ENCODE results near the gene APOBEC3F.
A peak's percentile ranks its signal among the peaks of the same experiment; 100 is the strongest.

Gene APOBEC3F

DNA sequence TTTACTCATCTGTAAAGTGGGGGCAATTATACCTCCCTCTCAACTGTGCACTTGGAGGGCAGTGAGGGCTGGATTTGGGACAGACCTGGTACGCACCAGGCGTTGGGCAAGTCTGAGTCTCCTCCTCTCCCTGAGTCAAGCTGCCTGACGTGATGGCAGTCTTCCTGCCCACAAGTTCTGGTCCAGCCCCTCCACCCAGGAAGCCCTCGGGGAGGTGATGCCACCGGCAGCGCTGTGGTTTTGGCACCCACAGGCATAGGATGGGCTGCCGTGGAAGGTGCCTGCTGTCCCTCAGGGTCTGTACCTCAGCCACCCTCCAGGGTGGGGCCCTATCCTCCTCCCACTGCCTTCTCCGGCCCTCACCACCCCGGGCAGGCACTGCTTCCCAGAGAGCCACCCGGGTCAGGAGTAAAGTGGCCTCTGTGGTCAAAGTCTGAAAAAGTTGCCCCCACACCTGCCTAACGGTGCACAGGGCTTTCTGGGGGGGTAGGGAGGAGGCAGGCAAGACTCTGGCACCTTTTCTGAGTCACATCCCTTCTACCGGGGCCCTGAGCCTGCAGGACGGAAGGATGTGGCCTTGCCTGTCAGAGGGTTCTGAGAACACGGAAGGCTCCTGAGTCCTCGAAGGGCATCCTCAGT lies 49.9 kb downstream of the APOBEC3F start:
- FAIRE-seq = no peak
- DNase-seq (ENCODE audit: low spot score) = peak; percentile 33

DNA sequence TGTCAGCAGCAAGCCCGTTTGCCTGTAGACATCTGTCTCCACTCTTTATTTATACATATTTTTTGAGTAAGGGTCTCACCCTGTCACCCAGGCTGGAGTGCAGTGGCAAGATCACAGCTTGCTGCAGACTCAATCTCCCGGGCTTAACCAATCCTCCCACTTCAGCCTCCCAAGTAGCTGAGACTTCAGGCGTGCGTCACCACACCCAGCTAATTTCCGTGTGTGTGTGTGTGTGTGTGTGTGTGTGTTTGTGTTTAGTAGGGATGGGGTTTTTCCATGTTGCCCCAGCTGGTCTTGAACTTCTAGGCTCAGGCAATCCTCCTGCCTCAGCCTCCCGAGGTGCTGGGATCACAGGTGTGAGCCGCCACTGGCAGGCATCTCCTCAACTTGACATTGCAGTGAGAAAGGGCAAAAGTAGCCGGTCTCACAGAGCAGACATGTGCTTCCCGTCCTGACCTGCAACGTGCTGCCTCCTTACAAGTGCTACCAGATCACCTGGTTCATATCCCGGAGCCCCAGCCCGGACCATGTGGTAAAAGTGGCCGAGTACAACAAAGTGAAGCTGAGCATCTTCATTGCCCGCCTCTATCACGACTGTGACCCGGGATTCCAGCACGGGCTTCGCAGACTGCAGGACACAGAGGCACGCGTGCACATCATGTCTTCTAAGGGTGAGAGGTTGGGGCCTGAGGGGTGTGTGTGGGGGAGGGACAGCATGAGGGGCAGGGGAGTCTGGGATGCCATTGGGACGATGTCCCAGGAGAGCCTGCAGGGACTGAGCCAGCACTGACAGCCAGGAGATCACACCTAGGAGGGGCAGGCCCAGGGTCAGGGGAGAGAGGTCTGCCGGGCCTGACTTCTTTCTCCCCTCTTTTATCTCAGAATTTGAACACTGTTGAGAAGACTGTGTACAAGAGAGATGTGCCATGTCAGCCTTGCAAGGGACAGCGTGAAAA lies 50.7 kb downstream of the APOBEC3F start:
- no peak for FAIRE-seq
- no peak for DNase-seq (ENCODE audit: low spot score)

GRCh38 chr22:39092111-39092862 lies 51.6 kb downstream of the APOBEC3F start:
- DNase-seq (ENCODE audit: low spot score) (no peak), FAIRE-seq (no peak)

GRCh38 chr22:39094717-39095389 lies 54.2 kb downstream of the APOBEC3F start:
- FAIRE-seq = no peak
- DNase-seq (ENCODE audit: low spot score) = no peak

- FAIRE-seq = no peak
- no peak for DNase-seq (ENCODE audit: low spot score)
Measured at GRCh38 chr22:39095971-39096370, 55.3 kb downstream of the APOBEC3F start.

DNA sequence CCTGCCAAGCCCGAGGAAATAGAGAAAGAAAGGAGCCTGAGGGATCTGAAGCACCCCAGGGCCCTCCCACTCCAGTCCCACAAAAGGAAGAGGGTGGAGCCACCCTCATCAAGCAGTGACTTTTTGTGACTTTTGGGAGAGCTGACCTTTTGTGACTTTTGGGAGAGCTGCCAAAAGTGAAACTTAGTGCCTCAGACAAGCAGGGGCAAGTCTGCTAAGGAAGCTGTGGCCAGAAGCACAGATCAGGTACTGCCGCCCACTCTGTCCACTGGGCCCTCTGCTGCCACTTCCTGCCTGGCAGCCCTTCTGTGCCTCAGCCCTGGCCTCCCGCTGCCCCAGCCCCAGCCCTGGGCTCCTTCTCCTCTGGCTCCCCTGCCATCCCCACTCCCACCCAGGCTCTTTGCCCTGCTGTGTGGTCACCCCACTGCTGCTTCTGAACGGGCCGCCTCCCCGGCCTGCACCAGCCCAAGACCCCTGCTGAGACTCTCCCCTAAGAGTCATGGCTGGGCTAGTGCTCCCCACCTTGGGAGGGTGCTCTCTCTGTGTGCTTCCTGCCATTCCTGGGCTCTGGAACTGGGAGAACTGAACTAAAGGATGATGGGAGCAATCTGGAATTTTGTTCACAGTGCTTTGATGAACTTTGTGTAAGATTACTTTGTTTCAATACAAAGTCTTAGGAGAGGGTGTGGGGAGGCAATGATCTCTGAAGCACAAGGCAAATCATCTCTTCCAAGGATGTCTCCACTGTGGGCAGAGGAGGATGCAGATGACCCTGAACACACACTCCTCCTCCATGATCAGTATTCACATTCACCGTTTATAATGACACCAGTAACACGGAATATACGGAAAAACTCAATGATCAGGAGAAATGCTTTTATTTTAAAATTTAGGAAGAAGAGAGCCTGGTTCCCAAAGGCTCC lies 56.7 kb downstream of the APOBEC3F start, which contains the start of gene APOBEC3H:
TSS of gene APOBEC3H (plus strand) at position 147 of the 923 bp plus-strand sequence. CDS start 3,035 bp downstream, outside the sequence.
- no peak for DNase-seq (ENCODE audit: low spot score)
- FAIRE-seq = no peak

DNA sequence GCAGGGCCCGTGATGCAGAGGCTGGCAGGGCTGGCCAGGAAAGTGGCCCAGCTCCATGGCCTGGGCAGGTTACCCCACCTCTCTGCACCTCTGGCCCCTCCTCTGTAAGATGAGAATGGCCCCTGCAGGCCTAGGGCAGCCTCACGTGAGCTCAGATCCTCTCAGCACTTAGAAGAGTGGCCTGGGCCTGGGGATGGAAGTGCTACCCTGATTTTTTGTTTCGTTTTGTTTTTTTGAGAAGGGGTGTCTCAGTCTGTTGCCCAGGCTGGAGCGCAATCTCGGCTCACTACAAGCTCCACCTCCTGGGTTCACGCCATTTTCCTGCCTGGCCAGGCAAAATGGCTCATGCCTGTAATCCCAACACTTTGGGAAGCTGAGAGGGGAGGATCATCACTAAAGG lies 57.4 kb downstream of the APOBEC3F start:
- no peak for FAIRE-seq
- no peak for DNase-seq (ENCODE audit: low spot score)

DNA sequence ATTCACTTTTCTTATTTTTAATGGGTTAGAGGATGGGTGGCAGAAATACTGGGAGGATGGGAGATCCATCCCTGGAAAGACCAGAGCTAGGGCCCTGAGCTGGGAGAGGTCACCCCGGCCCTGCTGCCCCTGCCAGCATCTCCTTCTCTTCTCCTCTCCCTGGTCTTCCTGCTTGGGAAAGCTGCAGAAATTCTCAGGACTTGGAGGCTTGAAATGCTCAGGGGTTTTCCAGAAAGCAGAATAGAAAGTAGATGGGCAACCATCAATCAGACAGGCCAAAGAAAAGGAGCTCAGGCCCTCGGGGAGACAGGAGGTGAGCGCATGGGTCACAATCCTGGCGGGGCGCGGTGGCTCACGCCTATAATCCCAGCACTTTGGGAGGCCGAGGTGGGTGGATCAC lies 57.9 kb downstream of the APOBEC3F start:
- DNase-seq (ENCODE audit: low spot score) (no peak), FAIRE-seq (no peak)

- DNase-seq (ENCODE audit: low spot score) = no peak
- FAIRE-seq = no peak
Measured at GRCh38 chr22:39101226-39101625, 60.6 kb downstream of the APOBEC3F start.

GRCh38 chr22:39103431-39103830 lies 62.8 kb downstream of the APOBEC3F start:
- no peak for FAIRE-seq
- DNase-seq (ENCODE audit: low spot score) = no peak
